H9 (cell line): ENCODE measurements around the gene LAMC3. TPM values are rescaled to one million over a fixed set of nuclear protein-coding genes. Genes with fewer than 3 reads are reported as not detected.

Experiments used
- DNase-seq: peaks from one replicate; pipeline ENCODE4 v3.0.0-alpha.2; 2017
- H2AFZ ChIP-seq: one replicate; pipeline ENCODE4 v1.6.1; 2013; ENCODE audit warnings: mild to moderate bottlenecking, low read length, control low read depth, moderate library complexity
- H2AK5ac ChIP-seq: 2 replicates; pipeline ENCODE4 v1.6.1; 2013; ENCODE audit warnings: low read length, control low read depth, mixed read lengths; ENCODE audit not compliant: insufficient read length
- H2BK120ac ChIP-seq: one replicate; pipeline ENCODE4 v1.6.1; 2013; ENCODE audit warnings: low read depth, mild to moderate bottlenecking, low read length, control low read depth, inconsistent platforms; ENCODE audit not compliant: poor library complexity, severe bottlenecking
- H2BK12ac ChIP-seq: 2 replicates; pipeline ENCODE4 v1.6.1; 2013; ENCODE audit warnings: low read length, control low read depth, mixed read lengths, low read depth; ENCODE audit not compliant: insufficient read length
- H2BK15ac ChIP-seq: 2 replicates; pipeline ENCODE4 v1.6.1; 2013; ENCODE audit warnings: low read depth, low read length, control low read depth
- H2BK20ac ChIP-seq: one replicate; pipeline ENCODE4 v1.6.1; 2013; ENCODE audit warnings: low read depth, mild to moderate bottlenecking, low read length, control low read depth, inconsistent platforms; ENCODE audit not compliant: poor library complexity, severe bottlenecking
- H2BK5ac ChIP-seq: 2 replicates; pipeline ENCODE4 v1.6.1; 2013; ENCODE audit warnings: low read length, control low read depth, mixed read lengths; ENCODE audit not compliant: insufficient read length
- H3K14ac ChIP-seq: 2 replicates; pipeline ENCODE4 v1.6.1; 2013; ENCODE audit warnings: low read length, control low read depth; ENCODE audit not compliant: insufficient read depth
- H3K18ac ChIP-seq: 2 replicates; pipeline ENCODE4 v1.6.1; 2013; ENCODE audit warnings: low read depth, mild to moderate bottlenecking, mixed read lengths, low read length, control low read depth; ENCODE audit not compliant: insufficient read length
- H3K23ac ChIP-seq: 2 replicates; pipeline ENCODE4 v1.6.1; 2013; ENCODE audit warnings: low read length, control low read depth, mixed read lengths, low read depth; ENCODE audit not compliant: insufficient read length
- H3K23me2 ChIP-seq: 2 replicates; pipeline ENCODE4 v1.6.1; 2013; ENCODE audit warnings: low read depth, mild to moderate bottlenecking, mixed read lengths, low read length, control low read depth; ENCODE audit not compliant: insufficient read length, poor library complexity, severe bottlenecking
- H3K27ac ChIP-seq: 2 replicates; pipeline ENCODE4 v1.5.1; 2013; ENCODE audit warnings: low read length, control low read depth, mixed read lengths, low read depth; ENCODE audit not compliant: insufficient read length
- H3K27me3 ChIP-seq: 2 replicates; pipeline ENCODE4 v1.6.1; 2013; ENCODE audit warnings: low read length, control low read depth, inconsistent platforms; ENCODE audit not compliant: insufficient read depth
- H3K4ac ChIP-seq: 2 replicates; pipeline ENCODE4 v1.6.1; 2013; ENCODE audit warnings: low read depth, mild to moderate bottlenecking, control low read depth, inconsistent platforms, low read length, moderate library complexity
- H3K4me1 ChIP-seq: 2 replicates; pipeline ENCODE4 v1.6.1; 2013; ENCODE audit warnings: low read length, control low read depth, inconsistent platforms; ENCODE audit not compliant: insufficient read depth
- H3K4me2 ChIP-seq: 2 replicates; pipeline ENCODE4 v1.6.1; 2013; ENCODE audit warnings: low read length, control low read depth, mixed read lengths; ENCODE audit not compliant: insufficient read length, insufficient read depth
- H3K56ac ChIP-seq: 2 replicates; pipeline ENCODE4 v1.6.1; 2013; ENCODE audit warnings: low read depth, mild to moderate bottlenecking, mixed read lengths, low read length, control low read depth; ENCODE audit not compliant: insufficient read length
- H3K79me1 ChIP-seq: 2 replicates; pipeline ENCODE4 v1.6.1; 2013; ENCODE audit warnings: low read depth, mild to moderate bottlenecking, moderate library complexity, low read length, control low read depth, inconsistent platforms; ENCODE audit not compliant: insufficient read depth, poor library complexity, severe bottlenecking
- H3K79me2 ChIP-seq: 2 replicates; pipeline ENCODE4 v1.6.1; 2013; ENCODE audit warnings: low read length, control low read depth, inconsistent platforms; ENCODE audit not compliant: insufficient read depth
- H3K9ac ChIP-seq: 2 replicates; pipeline ENCODE4 v1.6.1; 2013; ENCODE audit warnings: low read length, control low read depth, mixed read lengths; ENCODE audit not compliant: insufficient read length; ENCODE audit errors: extremely low read depth
- H3K9me3 ChIP-seq: one replicate; pipeline ENCODE4 v1.6.1; 2013; ENCODE audit warnings: low read depth, low read length, inconsistent platforms; ENCODE audit not compliant: control insufficient read depth
- H3T11ph ChIP-seq: one replicate; pipeline ENCODE4 v1.6.1; 2013; ENCODE audit warnings: mild to moderate bottlenecking, low read length, control low read depth, inconsistent platforms
- H4K20me1 ChIP-seq: one replicate; pipeline ENCODE4 v1.6.1; 2013; ENCODE audit not compliant: control insufficient read depth, insufficient read length, insufficient read depth
- H4K5ac ChIP-seq: 2 replicates; pipeline ENCODE4 v1.6.1; 2013; ENCODE audit warnings: low read depth, mild to moderate bottlenecking, mixed read lengths, low read length, control low read depth; ENCODE audit not compliant: insufficient read length
- H4K8ac ChIP-seq: replicated peaks from 2 replicates; pipeline ENCODE4 v1.6.1; 2013; ENCODE audit warnings: low read length, control low read depth, mixed read lengths, low read depth; ENCODE audit not compliant: insufficient read length
- H4K91ac ChIP-seq: 2 replicates; pipeline ENCODE4 v1.6.1; 2013; ENCODE audit warnings: low read depth, mild to moderate bottlenecking, moderate library complexity, mixed read lengths, low read length, control low read depth; ENCODE audit not compliant: insufficient read length
- H3K27ac Mint-ChIP-seq, 3 experiments: 2 replicates in 2 of 3; 3 replicates in 1 of 3; pipeline ENCODE4 v1.8.0; 2020 to 2021; ENCODE audit warnings: mixed read lengths in 3 of 3, mild to moderate bottlenecking in 1 of 3, moderate library complexity in 1 of 3
- H3K27me3 Mint-ChIP-seq: 2 replicates; pipeline ENCODE4 v1.8.0; 2021; ENCODE audit warnings: low read depth, mild to moderate bottlenecking, moderate library complexity, mixed read lengths
- H3K36me3 Mint-ChIP-seq, 3 experiments: 2 replicates in 2 of 3; 3 replicates in 1 of 3; pipeline ENCODE4 v1.8.0; 2020 to 2021; ENCODE audit warnings: low read depth in 3 of 3, mixed read lengths in 3 of 3; ENCODE audit not compliant: insufficient read depth in 1 of 3
- H3K4me1 Mint-ChIP-seq, 2 experiments: 2 replicates each; pipeline ENCODE4 v1.8.0; 2020; ENCODE audit warnings: mixed read lengths in 2 of 2
- H3K4me3 Mint-ChIP-seq, 2 experiments: 2 replicates in 1 of 2; 3 replicates in 1 of 2; pipeline ENCODE4 v1.8.0; 2020 to 2021; ENCODE audit warnings: mild to moderate bottlenecking in 2 of 2, mixed read lengths in 2 of 2, moderate library complexity in 1 of 2
- H3K9me3 Mint-ChIP-seq, 2 experiments: 2 replicates in 1 of 2; 3 replicates in 1 of 2; pipeline ENCODE4 v1.8.0; 2020; ENCODE audit warnings: mild to moderate bottlenecking in 2 of 2, mixed read lengths in 2 of 2, moderate library complexity in 1 of 2
- WGBS: extraction: QIAGEN DNeasy Blood & Tissue Kit; methylation state at CpG from one replicate; pipeline ENCODE4 v1.1.7; 2013; ENCODE audit warnings: missing lambda C conversion rate, low lambda C conversion rate, mixed read lengths; ENCODE audit not compliant: insufficient read length; ENCODE audit errors: extremely low coverage; 5-methylcytosine and 5-hydroxymethylcytosine counted together
- total RNA-seq: library from RNA; stranded (reverse); gene quantifications from 2 replicates; pipeline ENCODE4 v1.2.1, GENCODE V29; 2021
- TF ChIP-seq, protein P1 (sequence below): fragments of 200-600 bp; sonication (generic); conservative IDR thresholded peaks from 3 replicates; pipeline ENCODE4 v1.8.0; 2021; ENCODE audit warnings: antibody characterized with exemption, mild to moderate bottlenecking

LAMC3 gene
- total RNA-seq, 1 experiment from 2014 or later, result 21.7 TPM

DNA sequence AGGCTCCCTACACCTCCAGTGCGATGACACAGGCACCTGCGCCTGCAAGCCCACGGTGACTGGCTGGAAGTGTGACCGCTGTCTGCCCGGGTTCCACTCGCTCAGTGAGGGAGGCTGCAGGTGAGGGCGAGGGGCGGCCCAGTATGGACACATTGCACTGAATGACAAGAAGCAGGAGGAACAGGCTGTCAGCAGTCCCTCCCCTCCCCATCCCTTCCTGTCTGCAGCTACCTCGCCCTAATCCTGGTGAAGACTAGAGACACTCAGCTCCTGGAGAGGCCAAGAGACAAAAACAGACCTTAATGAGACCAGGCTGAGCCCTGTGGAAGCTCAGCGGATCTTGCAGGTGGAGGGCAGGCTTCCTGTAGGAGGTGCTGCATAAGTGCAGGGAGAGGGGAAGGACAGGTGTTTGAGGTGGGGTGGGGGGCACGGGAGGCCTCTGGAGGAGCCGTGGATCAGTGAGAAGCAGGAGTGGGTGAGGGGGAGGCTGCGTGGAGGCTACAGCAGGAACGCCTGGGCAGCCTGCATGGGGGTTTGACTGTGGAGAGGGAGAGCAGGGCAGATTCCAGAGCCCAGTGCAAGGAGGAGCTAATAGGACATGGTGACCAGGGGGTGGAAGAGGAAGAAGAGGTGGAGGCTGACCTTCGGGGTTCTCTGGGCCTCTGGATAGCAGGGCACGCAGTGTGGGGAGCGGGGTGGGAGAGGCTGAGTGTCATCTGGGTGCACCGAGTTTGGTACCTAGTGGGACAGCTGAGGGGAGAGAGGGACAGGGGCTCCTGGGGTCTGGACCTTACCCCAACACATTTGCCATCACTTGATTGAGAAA, 30.4 kb downstream of the LAMC3 start:
- Histone ChIP-seq H2BK120ac (no peak overlapping the region), H3K4me2 (no peak overlapping the region), H3K14ac (no peak overlapping the region; the same call in 1 of the 2 replicates), H4K20me1 (no peaks in the 10 kb centered on the region), H3K23ac (no peak overlapping the region), H3K9ac (no peak overlapping the region), H2AK5ac (no peak overlapping the region), H2AFZ (no peak overlapping the region), H4K5ac (no peak overlapping the region), H3K23me2 (no peaks in the 10 kb centered on the region), H4K8ac (no peak overlapping the region), H3K79me2 (no peaks in the 10 kb centered on the region), H3K9me3 (no peaks in the 10 kb centered on the region), H3K4me1 (no peaks in the 10 kb centered on the region), H3K18ac (peak overlapping the region; percentile 11), H4K91ac (no peak overlapping the region), H3K27ac (no peak overlapping the region), H3T11ph (no peak overlapping the region), H3K79me1 (no peaks in the 10 kb centered on the region), H2BK12ac (no peak overlapping the region), H3K56ac (no peak overlapping the region), H2BK15ac (no peak overlapping the region), H3K27me3 (no peaks in the 10 kb centered on the region), H2BK20ac (no peak overlapping the region), H3K4ac (no peak overlapping the region), H2BK5ac (no peak overlapping the region)
- H3K4me1 Mint-ChIP-seq, result no peaks in the 10 kb centered on the region
- DNase-seq, result no peak
- no peaks in the 10 kb centered on the region for H3K27me3 Mint-ChIP-seq
- WGBS, result no CpG with 5 or more reads among the region's 18 CpGs
- H3K27ac Mint-ChIP-seq, result no peak overlapping the region; a peak in 2 of 7 replicates
- H3K9me3 Mint-ChIP-seq, result no peaks in the 10 kb centered on the region
- H3K36me3 Mint-ChIP-seq, result peaks cover 0 to 6% (median 2%) of the 10 kb centered on the region in 3 experiments; a peak in 3 of 7 replicates
- TF ChIP-seq, protein P1, sequence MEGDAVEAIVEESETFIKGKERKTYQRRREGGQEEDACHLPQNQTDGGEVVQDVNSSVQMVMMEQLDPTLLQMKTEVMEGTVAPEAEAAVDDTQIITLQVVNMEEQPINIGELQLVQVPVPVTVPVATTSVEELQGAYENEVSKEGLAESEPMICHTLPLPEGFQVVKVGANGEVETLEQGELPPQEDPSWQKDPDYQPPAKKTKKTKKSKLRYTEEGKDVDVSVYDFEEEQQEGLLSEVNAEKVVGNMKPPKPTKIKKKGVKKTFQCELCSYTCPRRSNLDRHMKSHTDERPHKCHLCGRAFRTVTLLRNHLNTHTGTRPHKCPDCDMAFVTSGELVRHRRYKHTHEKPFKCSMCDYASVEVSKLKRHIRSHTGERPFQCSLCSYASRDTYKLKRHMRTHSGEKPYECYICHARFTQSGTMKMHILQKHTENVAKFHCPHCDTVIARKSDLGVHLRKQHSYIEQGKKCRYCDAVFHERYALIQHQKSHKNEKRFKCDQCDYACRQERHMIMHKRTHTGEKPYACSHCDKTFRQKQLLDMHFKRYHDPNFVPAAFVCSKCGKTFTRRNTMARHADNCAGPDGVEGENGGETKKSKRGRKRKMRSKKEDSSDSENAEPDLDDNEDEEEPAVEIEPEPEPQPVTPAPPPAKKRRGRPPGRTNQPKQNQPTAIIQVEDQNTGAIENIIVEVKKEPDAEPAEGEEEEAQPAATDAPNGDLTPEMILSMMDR, result no peak
- no peak overlapping the region for H3K4me3 Mint-ChIP-seq
